H1 (cell line): Measurements from ENCODE around the gene PTPRG. TPM values are rescaled to one million over a fixed set of nuclear protein-coding genes. Genes with fewer than 3 reads are reported as not detected.

ENCODE experiments used
- CTCF ChIA-PET: fragments of 300-600 bp; sonication (Branson Sonifier 250); formaldehyde crosslinking; loops from one replicate; lab custom pipeline; 2021; ENCODE audit not compliant: partially characterized antibody; lab: Charles Lee
- POLR2A ChIA-PET: fragments of 300-600 bp; sonication (Branson Sonifier 250); formaldehyde crosslinking; loops from one replicate; lab custom pipeline; 2021; ENCODE audit warnings: inconsistent platforms; ENCODE audit not compliant: partially characterized antibody; lab: Charles Lee
- DNase-seq, 2 experiments: peaks; one replicate each; pipeline versions ENCODE4 v3.0.0 to v3.0.0-alpha.2; 2010 to 2022; ENCODE audit warnings: low spot score in 2 of 2, low read depth in 1 of 2, mixed read lengths in 1 of 2
- FAIRE-seq: peaks from 2 replicates; lab custom pipeline; 2011; peaks lifted over from hg19 to GRCh38; lab: Jason Lieb, UNC
- H2AFZ ChIP-seq: 2 replicates; pipeline ENCODE4 v1.8.1; 2012; ENCODE audit warnings: low read length, inconsistent platforms
- H2AK5ac ChIP-seq: 2 replicates; pipeline ENCODE4 v1.6.1; 2013; ENCODE audit warnings: low read depth, low read length
- H2BK120ac ChIP-seq: replicated peaks from 2 replicates; pipeline ENCODE3; 2013; ENCODE audit warnings: low read depth, low read length, inconsistent platforms
- H2BK12ac ChIP-seq: 2 replicates; pipeline ENCODE4 v1.6.1; 2013; ENCODE audit warnings: low read depth, low read length
- H2BK15ac ChIP-seq: 2 replicates; pipeline ENCODE4 v1.6.1; 2013; ENCODE audit warnings: low read length
- H2BK20ac ChIP-seq: 2 replicates; pipeline ENCODE4 v1.6.1; 2013; ENCODE audit warnings: low read length
- H2BK5ac ChIP-seq: 2 replicates; pipeline ENCODE4 v1.6.1; 2013; ENCODE audit warnings: low read depth, low read length
- H3K14ac ChIP-seq: 2 replicates; pipeline ENCODE4 v1.6.1; 2013; ENCODE audit warnings: inconsistent platforms; ENCODE audit not compliant: insufficient read length
- H3K18ac ChIP-seq: 2 replicates; pipeline ENCODE4 v1.6.1; 2013; ENCODE audit warnings: low read length; ENCODE audit errors: extremely low read depth
- H3K23ac ChIP-seq: 2 replicates; pipeline ENCODE4 v1.6.1; 2013; ENCODE audit warnings: inconsistent platforms; ENCODE audit not compliant: insufficient read length
- H3K23me2 ChIP-seq: 2 replicates; pipeline ENCODE4 v1.6.1; 2013; ENCODE audit warnings: low read depth, low read length
- H3K27ac ChIP-seq: 2 replicates; pipeline ENCODE4 v1.6.1; 2011; ENCODE audit warnings: low read depth, low read length, inconsistent platforms
- H3K27me3 ChIP-seq, 4 experiments: replicated peaks in 1 of 4; 1 replicate in 1 of 4; 2 replicates in 3 of 4; pipeline versions ENCODE4 v1.6.1 to v1.8.1; 2011 to 2013; ENCODE audit warnings: low read length in 3 of 4, mild to moderate bottlenecking in 3 of 4, inconsistent platforms in 2 of 4, mixed read lengths in 2 of 4, moderate library complexity in 1 of 4; ENCODE audit not compliant: control insufficient read depth in 3 of 4, insufficient read depth in 3 of 4; ENCODE audit errors: extremely low read depth in 1 of 4
- H3K36me3 ChIP-seq, 4 experiments: 2 replicates each; pipeline versions ENCODE4 v1.6.1 to v1.8.1; 2011 to 2013; ENCODE audit warnings: mild to moderate bottlenecking in 4 of 4, low read length in 3 of 4, moderate library complexity in 2 of 4, control low read depth in 1 of 4, inconsistent platforms in 1 of 4; ENCODE audit not compliant: insufficient read depth in 4 of 4, control insufficient read depth in 2 of 4
- H3K4ac ChIP-seq: replicated peaks from 2 replicates; pipeline ENCODE3; 2013; ENCODE audit warnings: low read length, low read depth, mixed read lengths, inconsistent platforms; ENCODE audit not compliant: insufficient read length
- H3K4me1 ChIP-seq, 4 experiments: replicated peaks in 1 of 4; 1 replicate in 1 of 4; 2 replicates in 3 of 4; pipeline versions ENCODE4 v1.6.1 to v1.8.1; 2011 to 2013; ENCODE audit warnings: low read length in 3 of 4, inconsistent platforms in 2 of 4, mixed read lengths in 1 of 4; ENCODE audit not compliant: insufficient read depth in 4 of 4, control insufficient read depth in 3 of 4
- H3K4me2 ChIP-seq, 2 experiments: 2 replicates each; pipeline versions ENCODE4 v1.6.1 to v1.8.1; 2011 to 2013; ENCODE audit warnings: low read depth in 2 of 2, low read length in 2 of 2, control low read depth in 1 of 2, inconsistent platforms in 1 of 2, mild to moderate bottlenecking in 1 of 2; ENCODE audit not compliant: insufficient read depth in 1 of 2
- H3K4me3 ChIP-seq, 4 experiments: fragments of 200-600, 300-600 bp in 1 of 4; sonication (generic), shearing (Covaris generic), sonication (Bioruptor Twin) in 1 of 4; 2 replicates each; pipeline versions ENCODE4 v1.5.1 to v1.8.1; 2011 to 2016; ENCODE audit warnings: low read length in 4 of 4, low read depth in 3 of 4, control low read depth in 2 of 4, inconsistent platforms in 2 of 4, mild to moderate bottlenecking in 2 of 4, mixed read lengths in 1 of 4, moderate library complexity in 1 of 4; ENCODE audit not compliant: insufficient read depth in 2 of 4; ENCODE audit errors: extremely low read depth in 1 of 4
- H3K56ac ChIP-seq: replicated peaks from 2 replicates; pipeline ENCODE3; 2013; ENCODE audit warnings: low read depth, mild to moderate bottlenecking, mixed read lengths, low read length, inconsistent platforms; ENCODE audit not compliant: insufficient read length
- H3K79me1 ChIP-seq: 2 replicates; pipeline ENCODE4 v1.6.1; 2013; ENCODE audit warnings: low read depth, low read length, control low read depth
- H3K79me2 ChIP-seq, 2 experiments: 2 replicates each; pipeline versions ENCODE4 v1.6.1 to v1.8.1; 2012 to 2013; ENCODE audit warnings: low read length in 2 of 2, mild to moderate bottlenecking in 2 of 2, inconsistent platforms in 1 of 2; ENCODE audit not compliant: insufficient read depth in 2 of 2, control insufficient read depth in 1 of 2
- H3K9ac ChIP-seq, 4 experiments: replicated peaks in 1 of 4; 1 replicate in 1 of 4; 2 replicates in 3 of 4; pipeline versions ENCODE4 v1.6.1 to v1.8.1; 2011 to 2013; ENCODE audit warnings: low read depth in 3 of 4, low read length in 3 of 4, control low read depth in 2 of 4, mild to moderate bottlenecking in 2 of 4, moderate library complexity in 2 of 4, inconsistent platforms in 1 of 4; ENCODE audit errors: extremely low read depth in 1 of 4
- H3K9me3 ChIP-seq, 2 experiments: 2 replicates each; pipeline versions ENCODE4 v1.6.1 to v1.8.1; 2012 to 2013; ENCODE audit warnings: mild to moderate bottlenecking in 2 of 2, moderate library complexity in 2 of 2, control low read depth in 1 of 2, inconsistent platforms in 1 of 2, low read depth in 1 of 2, low read length in 1 of 2, mixed read lengths in 1 of 2; ENCODE audit not compliant: insufficient read depth in 2 of 2
- H4K20me1 ChIP-seq, 2 experiments: replicated peaks in 1 of 2; 2 replicates each; pipeline versions ENCODE3 to v1.8.1; 2011 to 2013; ENCODE audit warnings: inconsistent platforms in 2 of 2, low read length in 2 of 2, mild to moderate bottlenecking in 1 of 2; ENCODE audit not compliant: insufficient read depth in 2 of 2, control insufficient read depth in 1 of 2
- H4K5ac ChIP-seq: 2 replicates; pipeline ENCODE4 v1.6.1; 2013; ENCODE audit warnings: low read length, low read depth, mixed read lengths, inconsistent platforms; ENCODE audit not compliant: insufficient read length
- H4K8ac ChIP-seq: 2 replicates; pipeline ENCODE4 v1.8.0; 2013; ENCODE audit warnings: mild to moderate bottlenecking, moderate library complexity, low read length, inconsistent platforms; ENCODE audit not compliant: insufficient read depth; ENCODE audit errors: extremely low read depth
- H4K91ac ChIP-seq: replicated peaks from 2 replicates; pipeline ENCODE3; 2013; ENCODE audit warnings: low read length, mixed read lengths, inconsistent platforms; ENCODE audit not compliant: insufficient read length
- ASH2L ChIP-seq: fragments of 200-600, 300-600 bp; sonication (generic); IDR thresholded peaks from one replicate; pipeline ENCODE4 v1.7.1; 2017; ENCODE audit warnings: low read length
- BRCA1 ChIP-seq: IDR thresholded peaks from 2 replicates; pipeline ENCODE4 v1.6.1; 2012; ENCODE audit warnings: low read depth, low read length, improper control_type of control experiment
- CBX5 ChIP-seq: fragments of 300-800, 300-1000 bp; sonication (generic); IDR thresholded peaks from 2 replicates; pipeline ENCODE4 v1.7.1; 2016; ENCODE audit warnings: antibody characterized with exemption, low read length, low read depth
- EZH2 ChIP-seq: fragments of 200-600 bp; sonication (generic); IDR thresholded peaks from 2 replicates; pipeline ENCODE4 v1.7.1; 2012; ENCODE audit warnings: low read depth, mild to moderate bottlenecking, moderate library complexity, low read length, inconsistent platforms; ENCODE audit not compliant: severe bottlenecking
- GABPA ChIP-seq: IDR thresholded peaks from 2 replicates; pipeline ENCODE4 v1.6.1; 2011; ENCODE audit warnings: mild to moderate bottlenecking, low read length, moderate library complexity, borderline replicate concordance; ENCODE audit not compliant: insufficient read depth
- NRF1 ChIP-seq: IDR thresholded peaks from 2 replicates; pipeline ENCODE4 v1.6.1; 2011; ENCODE audit warnings: mild to moderate bottlenecking, low read depth, low read length, improper control_type of control experiment
- POLR2A ChIP-seq, 2 experiments: IDR thresholded peaks; 1 replicate in 1 of 2; 2 replicates in 1 of 2; pipeline ENCODE4 v1.6.1; 2011; ENCODE audit warnings: low read depth in 2 of 2, low read length in 2 of 2, mild to moderate bottlenecking in 2 of 2; ENCODE audit errors: control extremely low read depth in 1 of 2
- POLR2AphosphoS5 ChIP-seq: IDR thresholded peaks from 2 replicates; pipeline ENCODE4 v1.6.1; 2011; ENCODE audit warnings: low read depth, low read length
- RXRA ChIP-seq: IDR thresholded peaks from 2 replicates; pipeline ENCODE4 v1.6.1; 2011; ENCODE audit warnings: low read depth, mild to moderate bottlenecking, low read length, moderate library complexity; ENCODE audit not compliant: insufficient read depth
- SP2 ChIP-seq: IDR thresholded peaks from 2 replicates; pipeline ENCODE4 v1.6.1; 2012; ENCODE audit warnings: mild to moderate bottlenecking, low read length, inconsistent platforms
- TAF1 ChIP-seq: IDR thresholded peaks from 2 replicates; pipeline ENCODE4 v1.6.1; 2011; ENCODE audit warnings: mild to moderate bottlenecking, low read depth, low read length
- WGBS, 2 experiments: shearing (Covaris generic) in 1 of 2; methylation state at CpG; one replicate each; pipeline versions ENCODE4 v1.1.6 to v1.1.7; 2013 to 2015; ENCODE audit warnings: low lambda C conversion rate in 2 of 2, mixed read lengths in 2 of 2, inconsistent platforms in 1 of 2, low coverage in 1 of 2, missing lambda C conversion rate in 1 of 2; ENCODE audit not compliant: insufficient replicate concordance in 2 of 2, insufficient coverage in 1 of 2, insufficient read length in 1 of 2; ENCODE audit errors: extremely low coverage in 1 of 2, missing lambda C conversion rate in 1 of 2; 5-methylcytosine and 5-hydroxymethylcytosine counted together
- polyA plus RNA-seq, 7 experiments: library from polyadenylated mRNA; depleted of rRNA in 3 of 7; stranded (reverse) in 5 of 7; unstranded in 2 of 7; fragments of >200 nt in 5 of 7; fragments of 200-250 nt in 2 of 7; gene quantifications; 1 replicate in 5 of 7; 2 replicates in 1 of 7; 4 replicates in 1 of 7; pipeline versions ENCODE4 v1.2.1 to v1.2.3, GENCODE V29; 2011 to 2013; ENCODE audit warnings: missing spikeins in 2 of 7, mixed read lengths in 2 of 7
- total RNA-seq: library from RNA; stranded (reverse); fragmentation: NEBNext Ultra II Directional; extraction: Animal tissue kit (Norgen Biotek cat#: 25700); gene quantifications from 2 replicates; pipeline ENCODE4 v1.2.1, GENCODE V29; 2021
- TF ChIP-seq, protein P1 (sequence below): IDR thresholded peaks from 2 replicates; pipeline ENCODE4 v1.6.1; 2011; ENCODE audit warnings: low read depth, mild to moderate bottlenecking, low read length; ENCODE audit not compliant: insufficient read depth
- TF ChIP-seq, protein P2 (sequence below): IDR thresholded peaks from 2 replicates; pipeline ENCODE4 v1.6.1; 2012; ENCODE audit warnings: inconsistent platforms

PTPRG gene
- total and polyA plus RNA-seq, 2 of the 8 experiments (the other 6 are each of a cell fraction or from before 2014, with no cell fraction given): 23.3 to 96.2 TPM

DNA sequence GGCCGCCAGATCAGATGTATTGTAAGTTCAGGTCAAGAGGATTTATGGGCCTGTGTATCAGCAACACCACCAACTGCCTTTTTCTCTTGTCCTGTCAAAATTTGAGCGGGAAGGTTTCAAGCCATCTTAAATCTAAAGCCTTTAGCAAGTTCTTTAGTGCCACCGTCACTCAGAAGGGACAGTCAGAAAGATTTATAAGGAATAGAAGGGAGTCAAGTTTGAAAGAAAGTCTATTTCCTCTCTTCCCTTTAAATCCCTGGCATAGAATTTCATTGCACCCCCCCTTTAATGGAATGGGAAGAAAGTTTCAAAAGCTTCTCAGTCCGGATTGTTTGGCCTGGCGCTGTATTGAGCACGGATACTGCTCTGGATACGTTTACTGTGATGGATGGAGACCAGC, 452.6 kb downstream of the PTPRG start:
- Histone ChIP-seq H3K79me1 (no peaks in the 10 kb centered on the region; the same call in 1 of the 2 replicates), H2BK20ac (no peak overlapping the region), H3K4me2 (no peak overlapping the region), H2AFZ (no peak overlapping the region), H3K23ac (no peak overlapping the region), H3K18ac (no peak overlapping the region; the same call in 1 of the 2 replicates), H3K4ac (no peak overlapping the region), H3K27ac (no peak overlapping the region), H3K23me2 (no peaks in the 10 kb centered on the region), H3K9ac (no peak overlapping the region), H2BK15ac (no peak overlapping the region), H3K36me3 (peaks cover 0 to 8% (median 2%) of the 10 kb centered on the region in 4 experiments; a peak in 3 of 8 replicates), H3K14ac (no peak overlapping the region), H2BK120ac (no peak overlapping the region), H2BK5ac (no peak overlapping the region), H4K91ac (no peak overlapping the region), H2BK12ac (no peak overlapping the region), H3K56ac (no peak overlapping the region), H2AK5ac (no peak overlapping the region), H3K4me1 (peaks cover 0 to 5% (median 0%) of the 10 kb centered on the region in 4 experiments; a peak in 2 of 7 replicates), H3K9me3 (no peaks in the 10 kb centered on the region), H4K8ac (no peak overlapping the region), H4K20me1 (peaks cover 0 to 5% of the 10 kb centered on the region in 2 experiments), H3K27me3 (no peaks in the 10 kb centered on the region), H4K5ac (no peak overlapping the region), H3K79me2 (peaks cover 0 to 24% of the 10 kb centered on the region in 2 experiments; a peak in 1 of 4 replicates), H3K4me3 (no peak overlapping the region)
- WGBS, 2 experiments: 92% methylated on average over 7 of the region's 7 CpGs; no CpG with 5 or more reads in 1 of the 2 experiments
- POLR2A ChIA-PET: interaction anchor here (1.1 kb wide), 1 partner anchor 11 kb away, joined by 3 read pairs; no protein-coding TSS in a partner anchor
- CTCF ChIA-PET: interaction anchor here (0.6 to 1.0 kb wide), 2 partner anchors 15 to 22 kb away, joined by 3 read pairs; no protein-coding TSS in a partner anchor
- no peak for FAIRE-seq
- no peak for DNase-seq
- TF ChIP-seq, protein P1, sequence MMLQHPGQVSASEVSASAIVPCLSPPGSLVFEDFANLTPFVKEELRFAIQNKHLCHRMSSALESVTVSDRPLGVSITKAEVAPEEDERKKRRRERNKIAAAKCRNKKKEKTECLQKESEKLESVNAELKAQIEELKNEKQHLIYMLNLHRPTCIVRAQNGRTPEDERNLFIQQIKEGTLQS: no peak
- no peak for TF ChIP-seq BRCA1
- no peak for TF ChIP-seq RXRA
- no peak for TF ChIP-seq CBX5
- no peak for TF ChIP-seq POLR2AphosphoS5
- no peak for TF ChIP-seq ASH2L
- TF ChIP-seq, protein P2, sequence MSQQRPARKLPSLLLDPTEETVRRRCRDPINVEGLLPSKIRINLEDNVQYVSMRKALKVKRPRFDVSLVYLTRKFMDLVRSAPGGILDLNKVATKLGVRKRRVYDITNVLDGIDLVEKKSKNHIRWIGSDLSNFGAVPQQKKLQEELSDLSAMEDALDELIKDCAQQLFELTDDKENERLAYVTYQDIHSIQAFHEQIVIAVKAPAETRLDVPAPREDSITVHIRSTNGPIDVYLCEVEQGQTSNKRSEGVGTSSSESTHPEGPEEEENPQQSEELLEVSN: no peak
- no peak for TF ChIP-seq SP2
- TF ChIP-seq POLR2A (IDR thresholded peaks at IDR 0.05; ENCODE audit: control extremely low read depth in 1 of 2, low read depth in 2 of 2, low read length in 2 of 2): no peak
- TF ChIP-seq TAF1: no peak
- TF ChIP-seq NRF1: no peak
- TF ChIP-seq GABPA: no peak
- no peak for TF ChIP-seq EZH2
